H1 (cell line): Measurements from ENCODE around the gene MFAP4. TPM values are rescaled to one million over a fixed set of nuclear protein-coding genes. Genes with fewer than 3 reads are reported as not detected.

ENCODE experiments used
- CTCF ChIA-PET: fragments of 300-600 bp; sonication (Branson Sonifier 250); formaldehyde crosslinking; loops from one replicate; lab custom pipeline; 2021; ENCODE audit not compliant: partially characterized antibody; lab: Charles Lee
- POLR2A ChIA-PET: fragments of 300-600 bp; sonication (Branson Sonifier 250); formaldehyde crosslinking; loops from one replicate; lab custom pipeline; 2021; ENCODE audit warnings: inconsistent platforms; ENCODE audit not compliant: partially characterized antibody; lab: Charles Lee
- DNase-seq, 2 experiments: peaks; one replicate each; pipeline versions ENCODE4 v3.0.0 to v3.0.0-alpha.2; 2010 to 2022; ENCODE audit warnings: low spot score in 2 of 2, low read depth in 1 of 2, mixed read lengths in 1 of 2
- FAIRE-seq: peaks from 2 replicates; lab custom pipeline; 2011; peaks lifted over from hg19 to GRCh38; lab: Jason Lieb, UNC
- H2AFZ ChIP-seq: 2 replicates; pipeline ENCODE4 v1.8.1; 2012; ENCODE audit warnings: low read length, inconsistent platforms
- H2AK5ac ChIP-seq: 2 replicates; pipeline ENCODE4 v1.6.1; 2013; ENCODE audit warnings: low read depth, low read length
- H2BK120ac ChIP-seq: replicated peaks from 2 replicates; pipeline ENCODE3; 2013; ENCODE audit warnings: low read depth, low read length, inconsistent platforms
- H2BK12ac ChIP-seq: 2 replicates; pipeline ENCODE4 v1.6.1; 2013; ENCODE audit warnings: low read depth, low read length
- H2BK15ac ChIP-seq: 2 replicates; pipeline ENCODE4 v1.6.1; 2013; ENCODE audit warnings: low read length
- H2BK20ac ChIP-seq: 2 replicates; pipeline ENCODE4 v1.6.1; 2013; ENCODE audit warnings: low read length
- H2BK5ac ChIP-seq: 2 replicates; pipeline ENCODE4 v1.6.1; 2013; ENCODE audit warnings: low read depth, low read length
- H3K14ac ChIP-seq: 2 replicates; pipeline ENCODE4 v1.6.1; 2013; ENCODE audit warnings: inconsistent platforms; ENCODE audit not compliant: insufficient read length
- H3K18ac ChIP-seq: 2 replicates; pipeline ENCODE4 v1.6.1; 2013; ENCODE audit warnings: low read length; ENCODE audit errors: extremely low read depth
- H3K23ac ChIP-seq: 2 replicates; pipeline ENCODE4 v1.6.1; 2013; ENCODE audit warnings: inconsistent platforms; ENCODE audit not compliant: insufficient read length
- H3K23me2 ChIP-seq: 2 replicates; pipeline ENCODE4 v1.6.1; 2013; ENCODE audit warnings: low read depth, low read length
- H3K27ac ChIP-seq: 2 replicates; pipeline ENCODE4 v1.6.1; 2011; ENCODE audit warnings: low read depth, low read length, inconsistent platforms
- H3K27me3 ChIP-seq, 4 experiments: replicated peaks in 1 of 4; 1 replicate in 1 of 4; 2 replicates in 3 of 4; pipeline versions ENCODE4 v1.6.1 to v1.8.1; 2011 to 2013; ENCODE audit warnings: low read length in 3 of 4, mild to moderate bottlenecking in 3 of 4, inconsistent platforms in 2 of 4, mixed read lengths in 2 of 4, moderate library complexity in 1 of 4; ENCODE audit not compliant: control insufficient read depth in 3 of 4, insufficient read depth in 3 of 4; ENCODE audit errors: extremely low read depth in 1 of 4
- H3K36me3 ChIP-seq, 4 experiments: 2 replicates each; pipeline versions ENCODE4 v1.6.1 to v1.8.1; 2011 to 2013; ENCODE audit warnings: mild to moderate bottlenecking in 4 of 4, low read length in 3 of 4, moderate library complexity in 2 of 4, control low read depth in 1 of 4, inconsistent platforms in 1 of 4; ENCODE audit not compliant: insufficient read depth in 4 of 4, control insufficient read depth in 2 of 4
- H3K4ac ChIP-seq: replicated peaks from 2 replicates; pipeline ENCODE3; 2013; ENCODE audit warnings: low read length, low read depth, mixed read lengths, inconsistent platforms; ENCODE audit not compliant: insufficient read length
- H3K4me1 ChIP-seq, 4 experiments: replicated peaks in 1 of 4; 1 replicate in 1 of 4; 2 replicates in 3 of 4; pipeline versions ENCODE4 v1.6.1 to v1.8.1; 2011 to 2013; ENCODE audit warnings: low read length in 3 of 4, inconsistent platforms in 2 of 4, mixed read lengths in 1 of 4; ENCODE audit not compliant: insufficient read depth in 4 of 4, control insufficient read depth in 3 of 4
- H3K4me2 ChIP-seq, 2 experiments: 2 replicates each; pipeline versions ENCODE4 v1.6.1 to v1.8.1; 2011 to 2013; ENCODE audit warnings: low read depth in 2 of 2, low read length in 2 of 2, control low read depth in 1 of 2, inconsistent platforms in 1 of 2, mild to moderate bottlenecking in 1 of 2; ENCODE audit not compliant: insufficient read depth in 1 of 2
- H3K4me3 ChIP-seq, 4 experiments: fragments of 200-600, 300-600 bp in 1 of 4; sonication (generic), shearing (Covaris generic), sonication (Bioruptor Twin) in 1 of 4; 2 replicates each; pipeline versions ENCODE4 v1.5.1 to v1.8.1; 2011 to 2016; ENCODE audit warnings: low read length in 4 of 4, low read depth in 3 of 4, control low read depth in 2 of 4, inconsistent platforms in 2 of 4, mild to moderate bottlenecking in 2 of 4, mixed read lengths in 1 of 4, moderate library complexity in 1 of 4; ENCODE audit not compliant: insufficient read depth in 2 of 4; ENCODE audit errors: extremely low read depth in 1 of 4
- H3K56ac ChIP-seq: replicated peaks from 2 replicates; pipeline ENCODE3; 2013; ENCODE audit warnings: low read depth, mild to moderate bottlenecking, mixed read lengths, low read length, inconsistent platforms; ENCODE audit not compliant: insufficient read length
- H3K79me1 ChIP-seq: 2 replicates; pipeline ENCODE4 v1.6.1; 2013; ENCODE audit warnings: low read depth, low read length, control low read depth
- H3K79me2 ChIP-seq, 2 experiments: 2 replicates each; pipeline versions ENCODE4 v1.6.1 to v1.8.1; 2012 to 2013; ENCODE audit warnings: low read length in 2 of 2, mild to moderate bottlenecking in 2 of 2, inconsistent platforms in 1 of 2; ENCODE audit not compliant: insufficient read depth in 2 of 2, control insufficient read depth in 1 of 2
- H3K9ac ChIP-seq, 4 experiments: replicated peaks in 1 of 4; 1 replicate in 1 of 4; 2 replicates in 3 of 4; pipeline versions ENCODE4 v1.6.1 to v1.8.1; 2011 to 2013; ENCODE audit warnings: low read depth in 3 of 4, low read length in 3 of 4, control low read depth in 2 of 4, mild to moderate bottlenecking in 2 of 4, moderate library complexity in 2 of 4, inconsistent platforms in 1 of 4; ENCODE audit errors: extremely low read depth in 1 of 4
- H3K9me3 ChIP-seq, 2 experiments: 2 replicates each; pipeline versions ENCODE4 v1.6.1 to v1.8.1; 2012 to 2013; ENCODE audit warnings: mild to moderate bottlenecking in 2 of 2, moderate library complexity in 2 of 2, control low read depth in 1 of 2, inconsistent platforms in 1 of 2, low read depth in 1 of 2, low read length in 1 of 2, mixed read lengths in 1 of 2; ENCODE audit not compliant: insufficient read depth in 2 of 2
- H4K20me1 ChIP-seq, 2 experiments: replicated peaks in 1 of 2; 2 replicates each; pipeline versions ENCODE3 to v1.8.1; 2011 to 2013; ENCODE audit warnings: inconsistent platforms in 2 of 2, low read length in 2 of 2, mild to moderate bottlenecking in 1 of 2; ENCODE audit not compliant: insufficient read depth in 2 of 2, control insufficient read depth in 1 of 2
- H4K5ac ChIP-seq: 2 replicates; pipeline ENCODE4 v1.6.1; 2013; ENCODE audit warnings: low read length, low read depth, mixed read lengths, inconsistent platforms; ENCODE audit not compliant: insufficient read length
- H4K8ac ChIP-seq: 2 replicates; pipeline ENCODE4 v1.8.0; 2013; ENCODE audit warnings: mild to moderate bottlenecking, moderate library complexity, low read length, inconsistent platforms; ENCODE audit not compliant: insufficient read depth; ENCODE audit errors: extremely low read depth
- H4K91ac ChIP-seq: replicated peaks from 2 replicates; pipeline ENCODE3; 2013; ENCODE audit warnings: low read length, mixed read lengths, inconsistent platforms; ENCODE audit not compliant: insufficient read length
- CBX5 ChIP-seq: fragments of 300-800, 300-1000 bp; sonication (generic); IDR thresholded peaks from 2 replicates; pipeline ENCODE4 v1.7.1; 2016; ENCODE audit warnings: antibody characterized with exemption, low read length, low read depth
- PHF8 ChIP-seq: fragments of 200-600 bp; sonication (generic); conservative IDR thresholded peaks from 2 replicates; pipeline ENCODE4 v1.7.1; 2012; ENCODE audit warnings: low read depth, mild to moderate bottlenecking, inconsistent platforms, low read length, moderate library complexity
- POLR2AphosphoS5 ChIP-seq: IDR thresholded peaks from 2 replicates; pipeline ENCODE4 v1.6.1; 2011; ENCODE audit warnings: low read depth, low read length
- POU5F1 ChIP-seq: IDR thresholded peaks from 2 replicates; pipeline ENCODE4 v1.6.1; 2011; ENCODE audit warnings: low read depth, mild to moderate bottlenecking, low read length, moderate library complexity
- SAP30 ChIP-seq: fragments of 300-600 bp; sonication (generic); IDR thresholded peaks from 2 replicates; pipeline ENCODE4 v1.7.1; 2012; ENCODE audit warnings: low read length, moderate library complexity, mild to moderate bottlenecking, inconsistent platforms; ENCODE audit not compliant: insufficient read depth, insufficient replicate concordance
- SIRT6 ChIP-seq: IDR thresholded peaks from one replicate; pipeline ENCODE4 v1.7.1; 2012; ENCODE audit warnings: low read length, inconsistent platforms
- WGBS, 2 experiments: shearing (Covaris generic) in 1 of 2; methylation state at CpG; one replicate each; pipeline versions ENCODE4 v1.1.6 to v1.1.7; 2013 to 2015; ENCODE audit warnings: low lambda C conversion rate in 2 of 2, mixed read lengths in 2 of 2, inconsistent platforms in 1 of 2, low coverage in 1 of 2, missing lambda C conversion rate in 1 of 2; ENCODE audit not compliant: insufficient replicate concordance in 2 of 2, insufficient coverage in 1 of 2, insufficient read length in 1 of 2; ENCODE audit errors: extremely low coverage in 1 of 2, missing lambda C conversion rate in 1 of 2; 5-methylcytosine and 5-hydroxymethylcytosine counted together
- polyA plus RNA-seq, 7 experiments: library from polyadenylated mRNA; depleted of rRNA in 3 of 7; stranded (reverse) in 5 of 7; unstranded in 2 of 7; fragments of >200 nt in 5 of 7; fragments of 200-250 nt in 2 of 7; gene quantifications; 1 replicate in 5 of 7; 2 replicates in 1 of 7; 4 replicates in 1 of 7; pipeline versions ENCODE4 v1.2.1 to v1.2.3, GENCODE V29; 2011 to 2013; ENCODE audit warnings: missing spikeins in 2 of 7, mixed read lengths in 2 of 7
- total RNA-seq: library from RNA; stranded (reverse); fragmentation: NEBNext Ultra II Directional; extraction: Animal tissue kit (Norgen Biotek cat#: 25700); gene quantifications from 2 replicates; pipeline ENCODE4 v1.2.1, GENCODE V29; 2021

MFAP4 gene
- total and polyA plus RNA-seq, 2 of the 8 experiments (the other 6 are each of a cell fraction or from before 2014, with no cell fraction given): 3.1 to 3.6 TPM

GRCh38 chr17:19424934-19425868, 38.2 kb upstream of the MFAP4 start:
- Histone ChIP-seq H2AFZ (no peak overlapping the region), H3K4ac (peak overlapping the region; percentile 55), H3K56ac (no peak overlapping the region), H3K36me3 (no peaks in the 10 kb centered on the region), H2BK20ac (0 out of 2 replicates have a peak overlapping the region, but pooled peaks have one; percentile 27), H2BK15ac (0 out of 2 replicates have a peak overlapping the region, but pooled peaks have one; percentile 14), H2BK120ac (peak overlapping the region; percentile 31), H3K79me1 (no peaks in the 10 kb centered on the region), H2AK5ac (no peak overlapping the region), H3K27me3 (no peaks in the 10 kb centered on the region), H3K4me2 (no peak overlapping the region), H3K79me2 (no peaks in the 10 kb centered on the region), H2BK12ac (0 out of 2 replicates have a peak overlapping the region, but pooled peaks have one; percentile 11), H3K23ac (no peak overlapping the region), H3K4me1 (peaks cover 0 to 7% (median 1%) of the 10 kb centered on the region in 4 experiments; a peak in 3 of 7 replicates), H4K20me1 (no peaks in the 10 kb centered on the region), H4K8ac (no peak overlapping the region), H3K14ac (no peak overlapping the region), H4K91ac (no peak overlapping the region), H3K18ac (no peak overlapping the region), H3K9me3 (no peaks in the 10 kb centered on the region), H2BK5ac (no peak overlapping the region), H3K9ac (no peak overlapping the region), H3K23me2 (no peaks in the 10 kb centered on the region), H3K4me3 (no peak overlapping the region), H3K27ac (no peak overlapping the region), H4K5ac (no peak overlapping the region)
- ChIA-PET POLR2A (interaction anchor here (1.1 kb wide), 2 partner anchors 9 to 39 kb away, joined by 3 to 4 read pairs; partner anchors contain the start of gene MFAP4), CTCF (interaction anchor here (0.6 to 1.8 kb wide), 9 partner anchors 8 to 67 kb away, joined by 3 to 6 read pairs (median 4); partner anchors contain the start of genes B9D1 and RNF112)
- DNase-seq (no peak), FAIRE-seq (no peak)
- TF ChIP-seq POLR2AphosphoS5: no peak
- no peak for TF ChIP-seq POU5F1
- TF ChIP-seq PHF8: no peak
- no peak for TF ChIP-seq SAP30
- no peak for TF ChIP-seq CBX5
- no peak for TF ChIP-seq SIRT6
- 93% methylated on average over 8 of the region's 8 CpGs; no CpG with 5 or more reads in 1 of the 2 experiments for WGBS, 2 experiments
